HEK293 (cell line): ENCODE measurements around the gene RACK1.

ENCODE experiments used
- CTCF ChIA-PET: fragments of 350-600 bp; formaldehyde crosslinking; extraction: SDS; loops from one replicate; lab custom pipeline; 2021; ENCODE audit warnings: antibody characterized with exemption; lab: Yijun Ruan, JAX
- POLR2A ChIA-PET: fragments of 300-600 bp; formaldehyde crosslinking; extraction: SDS; loops from one replicate; lab custom pipeline; 2020; ENCODE audit warnings: antibody characterized with exemption, inconsistent platforms; lab: Yijun Ruan, JAX
- H3K27ac ChIP-seq: fragments of 200-500 bp; sonication (Bioruptor generic); 2 replicates; pipeline ENCODE4 v1.5.1; 2014; ENCODE audit warnings: low read depth, low read length, control low read depth, inconsistent platforms; ENCODE audit errors: extremely low read depth
- H3K36me3 ChIP-seq, 2 experiments: fragments of 200-500 bp in 1 of 2; sonication (Bioruptor generic) in 1 of 2; 1 replicate in 1 of 2; 2 replicates in 1 of 2; pipeline ENCODE4 v1.5.1; 2014 to 2017; ENCODE audit warnings: inconsistent platforms in 2 of 2, low read length in 2 of 2; ENCODE audit not compliant: control insufficient read depth in 2 of 2, insufficient read depth in 1 of 2
- H3K4me1 ChIP-seq: fragments of 200-500 bp; sonication (Bioruptor generic); 2 replicates; pipeline ENCODE4 v1.5.1; 2014; ENCODE audit warnings: mild to moderate bottlenecking, low read length, inconsistent platforms; ENCODE audit not compliant: control insufficient read depth, insufficient read depth
- H3K4me3 ChIP-seq: 2 replicates; pipeline ENCODE4 v1.5.1; 2011; ENCODE audit warnings: low read depth, mild to moderate bottlenecking, control low read depth, low read length, moderate library complexity
- H3K9me3 ChIP-seq: fragments of 200-500 bp; sonication (Bioruptor generic); 2 replicates; pipeline ENCODE4 v1.5.1; 2014; ENCODE audit warnings: low read depth, low read length, inconsistent platforms; ENCODE audit not compliant: control insufficient read depth, insufficient read depth
- GLIS1 ChIP-seq: fragments of 450-650 bp; formaldehyde crosslinking; IDR thresholded peaks from 2 replicates; pipeline ENCODE4 v1.5.1; 2016; ENCODE audit warnings: missing biosample characterization, missing genetic modification characterization
- GLIS2 ChIP-seq: fragments of 450-650 bp; formaldehyde crosslinking; IDR thresholded peaks from 2 replicates; pipeline ENCODE4 v1.5.1; 2016; ENCODE audit warnings: missing biosample characterization, missing genetic modification characterization
- IKZF3 ChIP-seq: fragments of 450-650 bp; IDR thresholded peaks from 2 replicates; pipeline ENCODE4 v1.5.0; 2018; ENCODE audit warnings: missing biosample characterization, mild to moderate bottlenecking, missing genetic modification characterization, moderate library complexity
- KLF8 ChIP-seq: fragments of 450-650 bp; formaldehyde crosslinking; IDR thresholded peaks from 2 replicates; pipeline ENCODE4 v1.5.1; 2016; ENCODE audit warnings: missing biosample characterization, missing genetic modification characterization
- SP2 ChIP-seq: fragments of 450-650 bp; formaldehyde crosslinking; IDR thresholded peaks from 2 replicates; pipeline ENCODE4 v1.5.1; 2016; ENCODE audit warnings: missing biosample characterization, missing genetic modification characterization
- TCF7L2 ChIP-seq: IDR thresholded peaks from 2 replicates; pipeline ENCODE4 v1.6.1; 2011; ENCODE audit warnings: low read depth, mild to moderate bottlenecking, inconsistent platforms, low read length, moderate library complexity, borderline replicate concordance
- WT1 ChIP-seq: fragments of 450-650 bp; formaldehyde crosslinking; IDR thresholded peaks from 2 replicates; pipeline ENCODE4 v1.5.1; 2016; ENCODE audit warnings: missing biosample characterization, missing genetic modification characterization
- ZBTB10 ChIP-seq: fragments of 450-650 bp; formaldehyde crosslinking; IDR thresholded peaks from 2 replicates; pipeline ENCODE4 v1.5.1; 2016; ENCODE audit warnings: missing biosample characterization, missing genetic modification characterization
- ZBTB20 ChIP-seq: fragments of 450-650 bp; formaldehyde crosslinking; IDR thresholded peaks from 2 replicates; pipeline ENCODE4 v1.5.1; 2016; ENCODE audit warnings: missing biosample characterization, missing genetic modification characterization
- ZBTB48 ChIP-seq: fragments of 450-650 bp; formaldehyde crosslinking; IDR thresholded peaks from 2 replicates; pipeline ENCODE4 v1.5.1; 2016; ENCODE audit warnings: missing biosample characterization, missing genetic modification characterization
- ZIC2 ChIP-seq: fragments of 450-650 bp; formaldehyde crosslinking; IDR thresholded peaks from 2 replicates; pipeline ENCODE4 v1.5.1; 2016; ENCODE audit warnings: missing biosample characterization, missing genetic modification characterization
- ZNF10 ChIP-seq: fragments of 450-650 bp; formaldehyde crosslinking; IDR thresholded peaks from 2 replicates; pipeline ENCODE4 v1.5.1; 2017; ENCODE audit warnings: missing biosample characterization, missing genetic modification characterization
- ZNF155 ChIP-seq: fragments of 450-650 bp; formaldehyde crosslinking; IDR thresholded peaks from 2 replicates; pipeline ENCODE4 v1.5.1; 2016; ENCODE audit warnings: missing biosample characterization, missing genetic modification characterization
- ZNF157 ChIP-seq: fragments of 450-650 bp; formaldehyde crosslinking; IDR thresholded peaks from 2 replicates; pipeline ENCODE4 v1.5.1; 2016; ENCODE audit warnings: missing biosample characterization, missing genetic modification characterization
- ZNF2 ChIP-seq: fragments of 450-650 bp; formaldehyde crosslinking; IDR thresholded peaks from 2 replicates; pipeline ENCODE4 v1.5.1; 2016; ENCODE audit warnings: missing biosample characterization, missing genetic modification characterization
- ZNF214 ChIP-seq: fragments of 450-650 bp; formaldehyde crosslinking; IDR thresholded peaks from 2 replicates; pipeline ENCODE4 v1.5.1; 2017; ENCODE audit warnings: missing biosample characterization, mild to moderate bottlenecking, missing genetic modification characterization, borderline replicate concordance
- ZNF341 ChIP-seq: fragments of 450-650 bp; formaldehyde crosslinking; IDR thresholded peaks from 2 replicates; pipeline ENCODE4; 2016; ENCODE audit warnings: low read depth, missing biosample characterization, missing genetic modification characterization
- ZNF37A ChIP-seq: fragments of 450-650 bp; IDR thresholded peaks from 2 replicates; pipeline ENCODE4 v1.5.1; 2018; ENCODE audit warnings: missing biosample characterization, missing genetic modification characterization
- ZNF514 ChIP-seq: fragments of 450-650 bp; formaldehyde crosslinking; IDR thresholded peaks from 2 replicates; pipeline ENCODE4 v1.5.1; 2016; ENCODE audit warnings: missing biosample characterization, missing genetic modification characterization
- ZNF521 ChIP-seq: fragments of 450-650 bp; formaldehyde crosslinking; IDR thresholded peaks from 2 replicates; pipeline ENCODE4 v1.5.1; 2017; ENCODE audit warnings: missing biosample characterization, mild to moderate bottlenecking, missing genetic modification characterization
- ZNF529 ChIP-seq: fragments of 450-650 bp; formaldehyde crosslinking; IDR thresholded peaks from 2 replicates; pipeline ENCODE4 v1.5.1; 2017; ENCODE audit warnings: missing genetic modification characterization, missing biosample characterization; ENCODE audit not compliant: insufficient replicate concordance
- ZNF558 ChIP-seq: fragments of 450-650 bp; formaldehyde crosslinking; IDR thresholded peaks from 2 replicates; pipeline ENCODE4 v1.5.1; 2016; ENCODE audit warnings: missing biosample characterization, missing genetic modification characterization
- ZNF560 ChIP-seq: fragments of 450-650 bp; formaldehyde crosslinking; IDR thresholded peaks from 2 replicates; pipeline ENCODE4 v1.5.1; 2017; ENCODE audit warnings: missing biosample characterization, missing genetic modification characterization, borderline replicate concordance
- ZNF580 ChIP-seq: fragments of 450-650 bp; formaldehyde crosslinking; IDR thresholded peaks from 2 replicates; pipeline ENCODE4 v1.5.1; 2016; ENCODE audit warnings: missing biosample characterization, missing genetic modification characterization
- ZNF600 ChIP-seq: fragments of 450-650 bp; formaldehyde crosslinking; IDR thresholded peaks from 2 replicates; pipeline ENCODE4 v1.5.1; 2016; ENCODE audit warnings: missing biosample characterization, missing genetic modification characterization
- ZNF658 ChIP-seq: fragments of 450-650 bp; formaldehyde crosslinking; IDR thresholded peaks from 2 replicates; pipeline ENCODE4; 2016; ENCODE audit warnings: missing biosample characterization, missing genetic modification characterization
- ZNF660 ChIP-seq: fragments of 450-650 bp; IDR thresholded peaks from 2 replicates; pipeline ENCODE4 v1.5.1; 2018; ENCODE audit warnings: missing biosample characterization, mild to moderate bottlenecking, missing genetic modification characterization
- ZNF768 ChIP-seq: fragments of 450-650 bp; formaldehyde crosslinking; IDR thresholded peaks from 2 replicates; pipeline ENCODE4 v1.5.1; 2018; ENCODE audit warnings: missing biosample characterization, mild to moderate bottlenecking, missing genetic modification characterization
- ZNF791 ChIP-seq: fragments of 450-650 bp; formaldehyde crosslinking; IDR thresholded peaks from 2 replicates; pipeline ENCODE4 v1.5.1; 2016; ENCODE audit warnings: missing biosample characterization, missing genetic modification characterization
- ZNF792 ChIP-seq: fragments of 450-650 bp; formaldehyde crosslinking; IDR thresholded peaks from 2 replicates; pipeline ENCODE4 v1.5.1; 2016; ENCODE audit warnings: missing biosample characterization, missing genetic modification characterization
- ZNF843 ChIP-seq: fragments of 450-650 bp; formaldehyde crosslinking; IDR thresholded peaks from 2 replicates; pipeline ENCODE4 v1.5.1; 2016; ENCODE audit warnings: missing biosample characterization, missing genetic modification characterization
- TF ChIP-seq, protein P1 (sequence below): fragments of 450-650 bp; formaldehyde crosslinking; IDR thresholded peaks from 2 replicates; pipeline ENCODE4 v1.5.1; 2016; ENCODE audit warnings: missing biosample characterization, missing genetic modification characterization, borderline replicate concordance
- TF ChIP-seq, protein P2 (sequence below): IDR thresholded peaks from 2 replicates; pipeline ENCODE4 v1.6.1; 2011; ENCODE audit warnings: mild to moderate bottlenecking, low read depth, low read length, borderline replicate concordance

Gene RACK1

GRCh38 chr5:181231432-181231831 is 12.3 kb downstream of the RACK1 start:
- H3K9me3 ChIP-seq = no peaks in the 10 kb centered on the region
- no peak overlapping the region for H3K27ac ChIP-seq
- H3K4me3 ChIP-seq = no peak overlapping the region
- peaks cover 14 to 80% of the 10 kb centered on the region in 2 experiments for H3K36me3 ChIP-seq
- POLR2A ChIA-PET = interaction anchor here (1.0 to 2.2 kb wide), 2 partner anchors 8 to 23 kb away, joined by 5 to 6 read pairs; no protein-coding TSS in a partner anchor
- CTCF ChIA-PET = no interaction called here
- no peaks in the 10 kb centered on the region for H3K4me1 ChIP-seq
- TF ChIP-seq ZNF157 = no peak
- TF ChIP-seq ZNF843 (tag by site-specific recombination) = no peak
- TF ChIP-seq, protein P1, sequence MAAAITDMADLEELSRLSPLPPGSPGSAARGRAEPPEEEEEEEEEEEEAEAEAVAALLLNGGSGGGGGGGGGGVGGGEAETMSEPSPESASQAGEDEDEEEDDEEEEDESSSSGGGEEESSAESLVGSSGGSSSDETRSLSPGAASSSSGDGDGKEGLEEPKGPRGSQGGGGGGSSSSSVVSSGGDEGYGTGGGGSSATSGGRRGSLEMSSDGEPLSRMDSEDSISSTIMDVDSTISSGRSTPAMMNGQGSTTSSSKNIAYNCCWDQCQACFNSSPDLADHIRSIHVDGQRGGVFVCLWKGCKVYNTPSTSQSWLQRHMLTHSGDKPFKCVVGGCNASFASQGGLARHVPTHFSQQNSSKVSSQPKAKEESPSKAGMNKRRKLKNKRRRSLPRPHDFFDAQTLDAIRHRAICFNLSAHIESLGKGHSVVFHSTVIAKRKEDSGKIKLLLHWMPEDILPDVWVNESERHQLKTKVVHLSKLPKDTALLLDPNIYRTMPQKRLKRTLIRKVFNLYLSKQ (tag by site-specific recombination) = no peak
- TF ChIP-seq GLIS1 = peak; percentile 24; the same call in 1 of the 2 replicates
- TF ChIP-seq ZBTB10 (tag by site-specific recombination) = no peak
- no peak for TF ChIP-seq IKZF3 (tag by site-specific recombination)
- TF ChIP-seq SP2 (tag by site-specific recombination) = 0 out of 2 replicates have a peak, but pooled peaks have one; percentile 13
- no peak for TF ChIP-seq ZNF214 (tag by site-specific recombination)
- TF ChIP-seq ZNF2 (tag by site-specific recombination) = no peak
- TF ChIP-seq ZNF768 = no peak
- no peak for TF ChIP-seq TCF7L2
- TF ChIP-seq ZBTB20 = no peak
- TF ChIP-seq KLF8 (tag by site-specific recombination) = no peak
- TF ChIP-seq ZIC2 (tag by site-specific recombination) = 0 out of 2 replicates have a peak, but pooled peaks have one; percentile 27
- TF ChIP-seq ZNF514 (tag by site-specific recombination) = no peak
- TF ChIP-seq ZNF341 (tag by site-specific recombination) = no peak
- no peak for TF ChIP-seq ZNF521 (tag by site-specific recombination)
- no peak for TF ChIP-seq ZNF791 (tag by site-specific recombination)
- TF ChIP-seq ZNF792 (tag by site-specific recombination) = no peak
- TF ChIP-seq WT1 (tag by site-specific recombination) = no peak
- no peak for TF ChIP-seq ZNF37A (tag by site-specific recombination)
- TF ChIP-seq ZBTB48 (tag by site-specific recombination) = 0 out of 2 replicates have a peak, but pooled peaks have one; percentile 14
- TF ChIP-seq ZNF155 (tag by site-specific recombination) = no peak
- TF ChIP-seq ZNF560 (tag by site-specific recombination) = no peak
- no peak for TF ChIP-seq ZNF580 (tag by site-specific recombination)
- no peak for TF ChIP-seq ZNF529 (tag by site-specific recombination)
- TF ChIP-seq, protein P2, sequence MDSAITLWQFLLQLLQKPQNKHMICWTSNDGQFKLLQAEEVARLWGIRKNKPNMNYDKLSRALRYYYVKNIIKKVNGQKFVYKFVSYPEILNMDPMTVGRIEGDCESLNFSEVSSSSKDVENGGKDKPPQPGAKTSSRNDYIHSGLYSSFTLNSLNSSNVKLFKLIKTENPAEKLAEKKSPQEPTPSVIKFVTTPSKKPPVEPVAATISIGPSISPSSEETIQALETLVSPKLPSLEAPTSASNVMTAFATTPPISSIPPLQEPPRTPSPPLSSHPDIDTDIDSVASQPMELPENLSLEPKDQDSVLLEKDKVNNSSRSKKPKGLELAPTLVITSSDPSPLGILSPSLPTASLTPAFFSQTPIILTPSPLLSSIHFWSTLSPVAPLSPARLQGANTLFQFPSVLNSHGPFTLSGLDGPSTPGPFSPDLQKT = no peak
- TF ChIP-seq GLIS2 = no peak
- no peak for TF ChIP-seq ZNF658 (tag by site-specific recombination)
- no peak for TF ChIP-seq ZNF10 (tag by site-specific recombination)
- TF ChIP-seq ZNF600 (tag by site-specific recombination) = peak; percentile 90
- no peak for TF ChIP-seq ZNF558 (tag by site-specific recombination)
- no peak for TF ChIP-seq ZNF660 (tag by site-specific recombination)
